Fibroblast of peridontal ligament (primary cell): ENCODE results near the gene SLC2A13.
"Not testable (repeated sequence)": the region's sequence is repeated elsewhere in the genome, so short reads cannot be mapped to it uniquely, and the experiment has no call there.

Experiments
- DNase-seq: peaks from one replicate; pipeline ENCODE4 v3.0.0-alpha.2; 2010; ENCODE audit errors: extremely low read depth

The SLC2A13 gene

DNA sequence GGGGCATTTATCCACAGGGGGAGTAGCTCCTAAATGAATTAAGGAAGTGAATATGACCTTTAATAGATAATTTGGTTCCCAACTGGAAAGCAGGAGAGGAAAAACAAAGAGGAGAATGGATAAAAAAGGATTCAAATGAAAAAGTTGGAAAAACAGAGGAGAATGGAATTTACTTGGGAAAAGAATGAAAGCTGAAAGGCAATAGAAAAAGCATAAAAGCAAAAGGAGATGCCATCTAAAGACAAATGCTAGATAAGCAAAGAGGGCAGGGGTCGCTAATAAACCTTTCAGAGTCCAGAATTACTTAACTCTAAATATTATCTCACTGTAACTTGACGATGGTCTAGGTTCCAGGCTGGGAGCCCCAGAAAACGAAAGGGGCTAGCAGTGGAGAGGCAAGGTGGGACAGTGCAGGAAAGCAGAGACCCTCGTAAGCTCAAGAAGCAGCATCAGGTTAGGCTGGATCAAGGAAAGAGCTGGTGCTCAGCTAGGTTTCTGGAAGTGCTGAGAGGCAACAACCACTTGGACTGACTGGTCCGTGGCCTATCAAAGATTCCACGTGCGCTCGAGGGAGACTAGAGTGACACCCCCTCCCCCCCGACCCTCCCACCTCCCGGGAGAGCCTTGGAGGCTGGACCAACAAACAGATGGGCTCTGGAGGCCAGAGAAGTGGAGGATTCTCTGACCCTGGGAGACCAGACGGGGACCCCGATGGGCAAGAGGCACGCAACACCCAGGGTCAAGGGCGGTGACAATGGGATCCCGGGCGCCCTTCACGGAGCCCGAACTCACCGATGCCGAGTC, 1.2 kb downstream of the SLC2A13 start:
- peak; percentile 2 for DNase-seq

DNA sequence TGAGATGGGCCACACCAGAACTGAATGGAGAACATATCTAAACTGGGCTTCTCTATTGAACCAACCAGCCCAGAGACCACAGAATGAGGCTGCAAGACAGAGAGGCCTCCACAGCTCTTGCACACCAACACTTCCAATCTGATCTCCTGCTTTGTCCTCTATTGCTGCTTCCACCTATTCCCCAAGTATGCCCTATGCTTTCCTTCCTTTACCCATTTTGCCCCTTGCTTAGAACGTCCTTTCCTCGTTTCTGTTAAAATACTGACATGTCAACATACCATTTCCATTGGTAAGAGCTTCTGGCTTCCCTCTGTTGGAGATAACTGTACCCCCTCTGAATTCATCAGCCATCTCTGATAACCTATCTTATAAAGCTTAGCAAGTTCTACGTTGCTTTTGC, 2.8 kb downstream of the SLC2A13 start:
- DNase-seq: no peak

DNA sequence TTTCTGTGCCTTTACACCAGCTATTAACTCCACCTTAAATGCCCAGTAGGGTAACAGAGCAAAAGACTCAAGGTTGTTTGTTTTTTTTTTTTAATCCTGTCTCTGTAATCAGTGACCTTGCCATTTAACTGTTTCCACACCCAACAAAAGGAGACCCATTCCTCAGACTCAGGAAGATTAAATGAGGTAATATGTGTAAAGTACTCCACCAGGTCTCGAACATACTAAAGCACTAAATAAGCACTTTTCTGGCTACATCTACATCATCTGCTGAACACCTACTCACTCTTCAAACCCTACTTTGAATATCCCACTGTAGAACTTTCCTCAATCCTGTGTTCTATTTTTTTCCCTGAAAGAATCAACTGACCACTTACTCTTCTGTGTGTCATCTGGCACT, 4.1 kb downstream of the SLC2A13 start:
- DNase-seq: no peak

- no peak for DNase-seq
Observed at GRCh38 chr12:40099423-40099853, 6.4 kb downstream of the SLC2A13 start.

DNA sequence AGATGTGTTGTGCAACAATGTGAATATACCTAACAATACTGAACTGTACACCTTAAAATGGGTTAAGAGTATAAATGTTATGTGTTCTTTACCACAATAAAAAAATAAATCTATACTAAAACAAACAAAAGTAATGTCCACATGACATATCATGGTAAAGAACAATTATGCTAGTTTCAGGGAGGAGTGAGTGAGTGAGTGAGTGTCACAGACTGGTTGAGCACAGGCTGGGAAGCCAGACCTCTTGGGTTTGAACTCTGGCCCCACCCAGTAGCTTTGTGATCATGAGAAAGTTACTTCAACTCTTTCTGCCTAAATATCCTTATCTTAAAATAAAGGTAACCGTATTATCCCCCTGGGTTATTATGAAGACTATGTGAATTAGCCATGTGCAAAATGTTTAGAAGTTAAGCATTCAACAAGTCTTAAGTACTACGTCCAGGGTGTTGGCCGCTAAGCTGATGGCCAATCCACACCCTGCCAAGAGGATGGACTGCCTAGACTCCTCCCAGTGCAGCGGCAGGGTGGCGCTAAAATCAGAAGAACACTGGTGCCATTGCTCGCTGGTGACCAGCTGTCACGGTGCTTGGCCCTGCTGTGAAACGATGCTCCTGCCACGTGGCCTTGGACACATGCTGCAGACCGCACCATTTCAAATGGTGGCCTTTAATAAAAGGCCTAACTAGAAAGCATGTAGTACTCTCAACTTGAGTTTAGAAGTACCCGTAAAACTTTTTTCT, 7.3 kb downstream of the SLC2A13 start:
- DNase-seq: no peak

- DNase-seq: no peak
Observed at GRCh38 chr12:40093512-40093911, 12.4 kb downstream of the SLC2A13 start.

DNA sequence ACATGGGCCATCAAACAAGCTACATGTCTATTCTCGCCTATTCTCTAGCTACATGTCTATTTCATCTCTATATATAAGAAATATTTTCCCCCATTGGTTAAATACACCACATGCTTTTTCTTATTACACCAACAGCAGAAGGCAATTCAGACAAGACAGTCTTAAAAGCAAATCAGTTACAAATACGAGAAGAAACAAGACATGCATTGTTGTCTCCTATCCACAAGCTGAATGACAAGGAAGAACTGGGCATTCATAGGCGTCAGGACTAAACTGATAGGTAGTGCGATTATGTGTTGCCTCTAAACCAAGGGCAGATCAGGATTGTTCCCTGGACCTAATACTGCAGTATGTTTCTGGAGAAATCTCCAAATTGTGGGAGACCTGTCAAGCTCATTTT, 19.4 kb downstream of the SLC2A13 start:
- DNase-seq: no peak

GRCh38 chr12:40078266-40078665, 27.6 kb downstream of the SLC2A13 start:
- DNase-seq: no peak

GRCh38 chr12:40075458-40075857, 30.4 kb downstream of the SLC2A13 start:
- no peak for DNase-seq

DNA sequence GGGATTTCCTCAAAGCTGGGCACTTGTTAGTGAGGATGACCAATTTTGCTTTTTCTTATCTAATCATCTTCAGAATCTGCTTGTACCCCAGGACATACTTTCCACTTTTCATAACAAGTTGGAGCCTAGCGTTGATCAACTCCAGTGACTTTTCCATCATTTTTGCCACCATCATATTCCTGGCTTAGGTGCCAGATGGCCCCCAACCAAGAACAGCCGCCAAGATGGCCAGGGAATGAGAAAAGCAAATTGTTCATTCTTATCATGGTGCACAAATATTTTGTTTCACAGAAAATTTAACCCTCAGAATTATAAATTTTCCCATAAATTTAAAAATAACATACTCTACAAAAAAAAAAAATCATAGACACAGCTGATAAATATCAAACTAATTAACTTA, 37.5 kb downstream of the SLC2A13 start:
- no peak for DNase-seq

- no peak for DNase-seq
Observed at GRCh38 chr12:40065636-40066035, 40.2 kb downstream of the SLC2A13 start.

- peak; percentile 29 for DNase-seq
Observed at GRCh38 chr12:40063414-40063813, 42.5 kb downstream of the SLC2A13 start.

DNA sequence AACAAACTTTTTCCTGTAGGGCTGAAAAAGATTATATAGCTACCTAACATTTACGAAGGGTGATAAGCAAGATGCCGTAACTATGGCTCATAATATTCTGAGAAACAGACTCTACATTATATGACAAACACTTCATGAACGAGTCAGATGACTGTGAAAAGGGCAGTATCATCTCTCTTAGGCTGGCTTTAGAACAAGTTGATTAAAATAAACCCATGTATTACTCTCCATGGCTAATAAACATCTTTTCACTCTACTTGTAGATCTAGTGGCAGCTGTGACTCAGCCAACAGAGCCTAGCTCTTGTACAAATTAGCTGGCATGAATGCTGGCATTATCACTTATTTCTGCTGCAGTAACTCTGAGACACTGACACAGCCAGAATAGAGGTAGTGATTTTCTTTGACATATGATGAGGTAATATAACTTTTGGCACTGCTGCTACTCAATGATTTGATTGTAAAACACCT, 47.1 kb downstream of the SLC2A13 start:
- DNase-seq: no peak

GRCh38 chr12:40056373-40056772, 49.5 kb downstream of the SLC2A13 start:
- no peak for DNase-seq

GRCh38 chr12:40055776-40056175, 50.1 kb downstream of the SLC2A13 start:
- no peak for DNase-seq

- DNase-seq: no peak
Observed at GRCh38 chr12:40055228-40055579, 50.7 kb downstream of the SLC2A13 start.

DNA sequence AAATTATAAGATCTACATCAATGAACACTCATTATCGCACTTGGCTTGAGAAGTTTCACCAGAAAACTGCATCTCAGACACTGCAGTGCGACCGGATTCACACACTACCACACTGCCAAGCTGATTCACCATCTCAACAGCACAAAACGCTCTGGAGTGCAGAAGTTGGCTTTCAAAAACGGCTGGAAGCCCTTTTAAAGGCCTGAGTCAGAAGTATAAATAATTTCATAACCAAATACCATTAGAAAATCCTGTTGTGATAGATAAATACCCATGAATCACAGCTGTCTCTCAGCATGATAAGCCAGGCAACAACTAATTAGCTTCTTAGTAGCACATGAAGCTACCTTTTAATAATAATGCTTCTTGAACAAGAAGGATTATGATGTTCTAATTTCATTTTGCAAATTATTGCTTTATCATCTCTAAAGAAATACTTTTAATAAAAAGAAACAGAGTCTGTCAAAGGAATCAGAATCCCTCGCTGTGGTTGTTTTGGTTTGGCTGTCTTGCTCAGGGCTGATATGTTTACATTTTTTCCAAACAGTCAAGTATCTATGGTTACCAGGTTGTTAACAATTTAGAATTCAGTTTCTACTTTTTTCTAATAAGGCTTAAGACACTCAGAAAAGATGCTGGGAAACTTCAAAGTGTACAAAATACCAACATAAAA, 51.2 kb downstream of the SLC2A13 start:
- peak; percentile 75 for DNase-seq

DNA sequence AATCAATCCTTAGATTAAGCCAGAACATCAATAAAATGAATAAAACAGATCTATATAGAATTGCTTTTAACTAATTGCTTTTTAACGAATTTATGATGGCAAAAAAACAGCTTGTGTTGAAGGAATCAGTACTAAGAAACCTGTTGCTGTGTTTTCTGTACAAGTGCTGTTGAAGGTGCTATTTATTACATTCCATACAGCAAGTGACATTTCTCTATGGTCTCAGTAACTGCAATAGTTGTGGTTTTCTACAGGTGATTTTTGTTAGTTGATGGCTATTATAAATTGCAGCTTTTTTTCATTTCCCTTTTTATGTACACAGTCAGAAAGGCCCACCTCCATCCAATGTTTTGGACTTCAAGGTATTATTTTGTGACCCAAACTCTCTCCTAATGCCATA, 56.6 kb downstream of the SLC2A13 start:
- no peak for DNase-seq

GRCh38 chr12:40047002-40047401, 58.9 kb downstream of the SLC2A13 start:
- DNase-seq: not testable (repeated sequence)

GRCh38 chr12:40045656-40046055, 60.2 kb downstream of the SLC2A13 start:
- DNase-seq: no peak

GRCh38 chr12:40044396-40044795, 61.5 kb downstream of the SLC2A13 start:
- no peak for DNase-seq

DNA sequence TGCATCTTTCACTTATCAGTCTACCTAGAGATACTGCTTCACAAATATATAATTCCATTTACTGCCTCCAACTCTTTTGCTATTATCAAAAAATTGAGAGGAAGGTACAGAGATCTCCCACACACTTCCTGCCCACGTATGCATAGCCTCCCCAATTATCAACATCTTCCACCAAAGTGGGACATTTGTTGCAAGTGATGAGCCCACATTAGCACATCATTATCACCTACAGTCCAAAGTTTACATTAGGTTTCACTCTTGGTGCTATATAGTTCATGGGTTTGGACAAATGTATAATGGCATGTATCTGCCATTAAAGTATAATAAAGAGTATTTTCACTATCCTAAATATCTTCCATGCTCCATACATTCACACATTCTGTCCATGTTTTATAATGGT, 66.3 kb downstream of the SLC2A13 start:
- no peak for DNase-seq

DNA sequence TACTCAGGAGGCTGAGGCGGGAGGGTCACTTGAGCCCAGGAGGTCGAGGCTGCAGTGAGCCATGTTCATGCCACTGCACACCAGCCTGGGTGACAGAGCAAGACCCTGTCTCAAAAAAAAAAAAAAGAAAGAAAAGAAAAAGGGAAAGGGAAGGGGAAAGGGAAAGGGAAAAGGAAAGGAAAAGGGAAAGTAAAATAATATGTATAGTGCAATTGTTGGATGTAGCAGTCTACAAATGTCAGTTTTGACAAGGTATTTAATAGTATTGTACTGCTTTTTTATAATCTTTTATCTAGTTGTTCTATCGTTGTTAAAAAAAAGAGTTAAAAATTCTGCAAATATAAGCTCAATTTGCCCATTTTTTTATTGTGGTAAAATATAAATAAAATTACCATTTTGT, 67.3 kb downstream of the SLC2A13 start:
- DNase-seq: no peak
